ENCODE measurements around the gene EXOC4.

Gene EXOC4

GRCh38 chr7:133360201-133360600 is 107.3 kb downstream of the EXOC4 start:
- in situ Hi-C loops (cut with HindIII; ENCODE audit: low sequenced_read_pairs): no loop called here

- in situ Hi-C loops (cut with HindIII; ENCODE audit: low sequenced_read_pairs): no loop called here
Measured at GRCh38 chr7:133361806-133362205, 108.9 kb downstream of the EXOC4 start.

GRCh38 chr7:133364959-133365690 is 112.2 kb downstream of the EXOC4 start:
- in situ Hi-C loops (cut with HindIII; ENCODE audit: low sequenced_read_pairs): no loop called here

GRCh38 chr7:133365917-133366316 is 113.0 kb downstream of the EXOC4 start:
- in situ Hi-C loops (cut with HindIII; ENCODE audit: low sequenced_read_pairs): no loop called here

- in situ Hi-C loops (cut with HindIII; ENCODE audit: low sequenced_read_pairs): no loop called here
Measured at GRCh38 chr7:133367561-133367960, 114.7 kb downstream of the EXOC4 start.

GRCh38 chr7:133369130-133369529 is 116.3 kb downstream of the EXOC4 start:
- in situ Hi-C loops (cut with HindIII; ENCODE audit: low sequenced_read_pairs): no loop called here

GRCh38 chr7:133371616-133372015 is 118.7 kb downstream of the EXOC4 start:
- in situ Hi-C loops (cut with HindIII; ENCODE audit: low sequenced_read_pairs): no loop called here

GRCh38 chr7:133372337-133372736 is 119.5 kb downstream of the EXOC4 start:
- in situ Hi-C loops (cut with HindIII; ENCODE audit: low sequenced_read_pairs): no loop called here

GRCh38 chr7:133376514-133376913 is 123.6 kb downstream of the EXOC4 start:
- in situ Hi-C loops (cut with HindIII; ENCODE audit: low sequenced_read_pairs): no loop called here

GRCh38 chr7:133381965-133382364 is 129.1 kb downstream of the EXOC4 start:
- in situ Hi-C loops (cut with HindIII; ENCODE audit: low sequenced_read_pairs): no loop called here

GRCh38 chr7:133382775-133383559 is 130.1 kb downstream of the EXOC4 start:
- in situ Hi-C loops (cut with HindIII; ENCODE audit: low sequenced_read_pairs): no loop called here

GRCh38 chr7:133386205-133386604 is 133.3 kb downstream of the EXOC4 start:
- in situ Hi-C loops (cut with HindIII; ENCODE audit: low sequenced_read_pairs): no loop called here

GRCh38 chr7:133389727-133390126 is 136.8 kb downstream of the EXOC4 start:
- in situ Hi-C loops (cut with HindIII; ENCODE audit: low sequenced_read_pairs): no loop called here

GRCh38 chr7:133391206-133391605 is 138.3 kb downstream of the EXOC4 start:
- in situ Hi-C loops (cut with HindIII; ENCODE audit: low sequenced_read_pairs): no loop called here

GRCh38 chr7:133394369-133394768 is 141.5 kb downstream of the EXOC4 start:
- in situ Hi-C loops (cut with HindIII; ENCODE audit: low sequenced_read_pairs): no loop called here

- in situ Hi-C loops (cut with HindIII; ENCODE audit: low sequenced_read_pairs): no loop called here
Measured at GRCh38 chr7:133395551-133395950, 142.7 kb downstream of the EXOC4 start.

- in situ Hi-C loops (cut with HindIII; ENCODE audit: low sequenced_read_pairs): no loop called here
Measured at GRCh38 chr7:133398506-133398905, 145.6 kb downstream of the EXOC4 start.

- in situ Hi-C loops (cut with HindIII; ENCODE audit: low sequenced_read_pairs): no loop called here
Measured at GRCh38 chr7:133401225-133401624, 148.3 kb downstream of the EXOC4 start.

GRCh38 chr7:133408212-133408611 is 155.3 kb downstream of the EXOC4 start:
- in situ Hi-C loops (cut with HindIII; ENCODE audit: low sequenced_read_pairs): no loop called here

- in situ Hi-C loops (cut with HindIII; ENCODE audit: low sequenced_read_pairs): no loop called here
Measured at GRCh38 chr7:133409421-133409820, 156.5 kb downstream of the EXOC4 start.

- in situ Hi-C loops (cut with HindIII; ENCODE audit: low sequenced_read_pairs): no loop called here
Measured at GRCh38 chr7:133409966-133410365, 157.1 kb downstream of the EXOC4 start.

GRCh38 chr7:133411395-133411794 is 158.5 kb downstream of the EXOC4 start:
- in situ Hi-C loops (cut with HindIII; ENCODE audit: low sequenced_read_pairs): no loop called here

Data from endothelial cell of hepatic sinusoid (primary cell).